Mesenteric fat pad (tissue), 1 donor: ENCODE data around the gene LUZP1. TPM values are rescaled to one million over a fixed set of nuclear protein-coding genes. Genes with fewer than 3 reads are reported as not detected.

Source experiments
- DNase-seq: peaks from one replicate; pipeline ENCODE4 v3.0.0-alpha.2; 2020; ENCODE audit warnings: low spot score
- total RNA-seq: library from RNA; stranded (reverse); fragmentation: NEBNext Ultra II Directional; extraction: Animal tissue kit (Norgen Biotek cat#: 25700); gene quantifications from one replicate; pipeline ENCODE4 v1.2.1, GENCODE V29; 2021
- donor health status: DM: yes; HTN: yes; CAD: no.

The LUZP1 gene
- total RNA-seq, 1 donor from 2014 or later, result 48.6 TPM

GRCh38 chr1:23156940-23157339, 11.7 kb downstream of the LUZP1 start:
- no peak for DNase-seq

- no peak for DNase-seq
Observed at GRCh38 chr1:23152966-23153684, 15.5 kb downstream of the LUZP1 start.

DNA sequence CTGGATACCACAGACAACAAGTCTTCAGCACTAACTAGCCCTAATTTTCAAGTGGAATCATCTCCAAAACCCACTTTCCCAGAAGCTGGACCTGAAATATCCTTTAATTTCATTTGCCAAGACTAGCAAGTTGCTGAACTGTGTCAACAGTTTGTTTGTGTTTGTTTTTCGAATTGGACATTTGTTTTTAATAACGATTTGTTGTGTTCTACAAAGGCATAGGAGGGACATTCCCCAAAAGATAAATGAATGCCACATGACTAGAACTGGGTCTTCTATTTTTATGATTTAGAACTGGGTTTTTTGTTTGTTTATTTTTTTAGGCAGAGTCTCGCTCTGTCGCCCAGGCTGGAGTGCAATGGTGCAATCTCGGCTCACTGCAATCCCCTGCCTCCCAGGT, 17.9 kb downstream of the LUZP1 start:
- no peak for DNase-seq

DNA sequence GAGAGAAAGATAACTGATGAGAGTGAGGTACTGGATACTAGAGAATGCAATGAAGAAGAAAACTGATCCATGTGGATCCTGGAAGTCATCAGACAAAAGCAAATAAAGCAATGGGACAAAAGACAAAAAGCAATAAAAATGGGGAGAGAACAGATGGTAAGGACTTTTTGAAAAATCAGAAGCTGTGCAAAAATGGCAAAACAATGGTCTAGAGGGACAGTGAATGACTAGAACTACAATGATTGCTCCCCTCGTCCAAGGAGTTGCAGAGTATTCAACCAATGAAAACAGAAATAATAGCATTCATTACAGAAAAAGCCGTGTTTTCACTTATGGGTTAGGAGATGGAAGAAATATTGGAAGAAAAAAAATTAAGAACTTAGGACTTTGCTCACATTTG, 18.5 kb downstream of the LUZP1 start:
- no peak for DNase-seq

- DNase-seq, result no peak
Observed at GRCh38 chr1:23149114-23149513, 19.5 kb downstream of the LUZP1 start.

DNA sequence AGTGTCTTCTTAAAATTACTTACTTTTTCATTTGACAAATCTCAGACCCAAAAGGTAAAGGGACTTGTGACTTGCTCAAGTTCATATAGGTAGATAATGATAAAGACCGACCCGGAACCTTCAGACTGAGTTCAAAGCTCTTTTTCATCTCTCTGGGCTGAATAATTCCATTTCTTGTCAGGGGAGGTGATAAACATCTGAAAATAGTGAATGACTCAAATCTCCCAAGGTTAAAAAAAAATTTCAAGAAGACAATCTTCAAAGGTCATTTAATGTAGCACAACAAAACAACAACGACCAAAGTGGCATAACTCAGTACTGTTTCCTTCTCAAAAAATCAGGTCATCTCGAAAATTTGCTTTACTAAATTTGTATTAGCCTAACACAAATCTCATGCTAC, 20.6 kb downstream of the LUZP1 start:
- DNase-seq, result no peak

GRCh38 chr1:23140940-23141596, 27.6 kb downstream of the LUZP1 start:
- no peak for DNase-seq

GRCh38 chr1:23135268-23135667, 33.4 kb downstream of the LUZP1 start:
- DNase-seq, result no peak

- no peak for DNase-seq
Observed at GRCh38 chr1:23134055-23134454, 34.6 kb downstream of the LUZP1 start.

DNA sequence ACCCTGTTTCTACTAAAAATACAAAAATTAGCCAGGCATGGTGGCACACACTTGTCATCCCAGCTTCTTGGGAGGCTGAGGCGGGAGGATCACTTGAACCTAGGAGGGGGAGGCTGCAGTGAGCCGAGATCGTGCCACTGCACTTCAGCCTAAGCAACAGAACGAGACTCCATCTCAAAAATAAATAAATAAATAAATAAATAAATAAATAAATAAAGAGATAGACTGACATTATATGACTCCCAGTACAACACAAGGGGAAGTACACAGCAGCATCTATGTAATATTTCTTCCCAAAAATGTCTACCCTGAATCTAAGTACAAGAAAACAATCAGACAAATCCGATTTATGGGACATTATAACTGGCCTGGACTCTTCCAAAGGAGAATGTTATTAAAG, 35.1 kb downstream of the LUZP1 start:
- no peak for DNase-seq

GRCh38 chr1:23132033-23132432, 36.6 kb downstream of the LUZP1 start:
- DNase-seq, result no peak

DNA sequence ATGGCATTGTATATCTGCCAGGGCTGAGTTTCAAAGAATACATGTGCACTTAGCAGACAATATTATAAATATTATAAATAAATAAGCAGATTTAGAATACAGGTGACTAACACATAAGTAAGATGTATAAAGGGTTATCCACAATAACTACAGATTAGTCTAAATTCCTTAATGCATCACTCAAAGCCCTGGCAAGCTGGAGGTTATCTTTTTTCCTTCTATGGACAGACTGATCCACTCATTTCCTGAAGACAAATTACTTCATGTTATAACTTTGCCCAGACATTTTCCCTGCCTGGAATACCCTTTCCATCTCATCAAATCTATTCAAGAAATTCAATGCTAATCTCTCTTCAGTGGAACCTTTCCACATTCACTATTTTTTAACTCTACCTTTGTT, 38.8 kb downstream of the LUZP1 start:
- no peak for DNase-seq

DNA sequence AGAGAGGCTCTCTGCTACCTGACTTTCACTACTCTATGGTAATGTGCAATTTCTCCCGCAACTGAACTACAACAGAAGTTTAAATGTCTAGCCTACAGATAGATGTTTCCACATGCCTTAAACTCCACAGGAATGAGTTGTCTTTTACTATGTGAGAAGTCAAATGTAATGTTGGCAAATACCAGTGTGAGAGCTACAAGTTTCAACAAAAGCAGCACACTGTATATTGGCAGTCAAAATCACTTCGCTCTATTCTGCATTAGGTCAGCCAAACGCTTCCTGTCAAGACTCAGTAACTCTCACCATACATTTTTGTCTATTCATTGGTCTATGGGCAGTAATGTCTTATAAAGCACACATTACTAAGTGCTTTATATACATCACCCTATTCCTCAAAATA, 41.9 kb downstream of the LUZP1 start:
- no peak for DNase-seq

- DNase-seq, result no peak
Observed at GRCh38 chr1:23126200-23126599, 42.5 kb downstream of the LUZP1 start.

- DNase-seq, result no peak
Observed at GRCh38 chr1:23125489-23125888, 43.2 kb downstream of the LUZP1 start.

DNA sequence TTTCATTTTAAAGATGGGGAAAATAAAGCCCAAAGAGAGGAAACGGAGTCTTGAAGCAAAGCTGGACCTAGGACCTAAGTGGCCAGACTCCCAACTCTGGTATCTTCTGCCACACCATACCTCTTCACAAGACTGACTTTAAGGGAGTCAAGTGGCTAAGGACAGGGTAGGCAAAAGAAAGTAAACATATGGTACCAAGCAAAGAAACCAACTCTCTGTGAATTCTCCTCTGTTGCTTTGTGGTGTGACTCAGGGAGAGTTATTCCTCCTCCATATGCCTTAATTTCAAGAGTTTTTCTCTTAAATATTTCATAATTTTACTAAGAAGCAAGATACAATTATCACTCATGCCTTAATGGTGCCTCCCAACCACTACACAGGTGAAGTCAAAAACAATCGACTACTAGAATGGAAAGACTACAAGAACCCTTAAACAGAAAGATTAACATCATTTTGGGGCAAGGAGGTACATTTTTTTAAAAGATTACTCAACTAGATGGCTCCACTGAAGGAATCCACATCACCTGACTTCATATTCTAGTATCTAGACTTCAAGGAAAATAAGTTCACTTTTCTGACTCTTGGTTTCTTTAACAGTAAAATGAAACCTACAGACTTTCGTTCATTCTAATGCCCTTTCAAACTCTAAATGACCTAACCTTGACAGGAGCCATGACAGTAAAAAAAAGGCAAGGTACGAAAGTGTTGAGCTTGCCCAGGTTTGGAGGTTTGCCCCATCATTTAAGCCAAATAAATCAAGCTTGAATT, 44.2 kb downstream of the LUZP1 start:
- no peak for DNase-seq

DNA sequence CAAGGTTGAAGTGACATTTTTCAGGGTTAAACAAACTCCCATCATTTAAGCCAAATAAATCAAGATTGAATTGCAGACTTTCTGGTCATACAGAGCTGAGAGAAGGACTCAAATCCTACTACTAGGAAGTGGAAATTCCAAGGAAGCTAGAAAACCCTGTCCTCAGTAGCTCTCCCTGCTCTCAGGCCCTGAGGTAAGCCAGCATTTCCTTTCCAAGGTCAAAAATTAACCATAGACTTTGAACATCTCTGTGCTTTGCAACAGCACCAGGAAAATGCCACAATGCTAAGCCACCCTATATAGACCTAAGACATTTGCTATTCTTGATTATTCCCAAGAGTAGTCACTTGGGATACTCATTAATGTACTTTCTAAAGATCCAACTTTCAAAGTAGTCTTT, 45.1 kb downstream of the LUZP1 start:
- DNase-seq, result no peak

DNA sequence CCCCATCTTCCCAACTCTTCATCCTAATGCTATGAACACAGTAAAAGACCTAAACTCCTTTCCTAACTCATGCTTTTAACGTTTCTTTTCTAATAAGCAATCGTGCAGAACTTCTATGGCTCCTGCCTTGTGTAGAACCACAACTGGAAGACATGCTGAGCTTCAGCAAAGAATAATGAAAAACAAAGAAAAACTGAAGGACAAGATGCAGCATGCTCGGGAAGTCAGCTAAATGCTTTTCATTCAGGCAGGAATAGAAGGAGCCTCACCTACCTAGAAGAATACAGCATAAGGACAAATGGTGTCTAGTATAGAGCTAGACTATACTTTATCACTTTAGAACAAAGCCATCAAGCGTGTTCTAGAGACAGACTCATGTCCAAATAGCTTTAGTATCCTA, 45.9 kb downstream of the LUZP1 start:
- no peak for DNase-seq

DNA sequence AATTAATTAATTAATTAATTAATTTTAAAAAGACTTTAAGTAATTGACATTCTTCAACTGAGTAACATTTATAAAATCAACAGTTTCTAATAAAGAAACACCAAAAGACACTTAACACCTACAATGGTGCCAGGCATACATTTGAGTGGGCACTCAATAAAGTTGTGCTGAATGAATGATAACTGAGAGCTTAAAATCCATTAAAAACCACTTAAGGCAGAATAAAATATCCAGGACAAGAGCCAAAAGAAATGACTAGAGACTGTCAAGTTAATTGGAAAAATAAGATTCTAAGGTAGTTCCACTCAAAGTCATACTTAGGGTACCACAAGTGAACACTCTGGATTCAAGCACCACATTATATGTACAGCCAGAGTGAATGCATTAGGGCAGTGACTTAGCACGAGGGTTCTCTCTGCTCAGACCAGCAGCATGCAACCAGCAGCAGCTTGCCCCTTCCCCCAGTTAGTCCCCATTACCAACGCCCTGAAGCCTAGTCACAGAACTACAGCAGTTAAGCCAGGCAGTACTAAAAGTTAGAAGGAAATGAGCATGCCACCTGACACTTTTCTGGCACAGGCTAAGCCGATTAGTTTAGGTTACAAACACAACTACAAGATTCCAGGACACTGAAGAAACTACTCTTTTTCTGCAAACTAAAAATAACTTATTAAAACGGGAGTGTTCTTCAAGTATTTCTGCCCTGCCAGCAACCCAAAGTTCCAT, 46.5 kb downstream of the LUZP1 start:
- no peak for DNase-seq

- no peak for DNase-seq
Observed at GRCh38 chr1:23120383-23120782, 48.3 kb downstream of the LUZP1 start.

- DNase-seq, result no peak
Observed at GRCh38 chr1:23118957-23119792, 49.5 kb downstream of the LUZP1 start.
